Raji (cell line): ENCODE results near the gene EIF4H.

Experiments used
- POLR2A ChIP-seq: IDR thresholded peaks from 2 replicates; pipeline ENCODE4 v1.6.1; 2011; ENCODE audit warnings: low read depth, low read length, control low read depth; ENCODE audit not compliant: insufficient read depth

Gene EIF4H

DNA sequence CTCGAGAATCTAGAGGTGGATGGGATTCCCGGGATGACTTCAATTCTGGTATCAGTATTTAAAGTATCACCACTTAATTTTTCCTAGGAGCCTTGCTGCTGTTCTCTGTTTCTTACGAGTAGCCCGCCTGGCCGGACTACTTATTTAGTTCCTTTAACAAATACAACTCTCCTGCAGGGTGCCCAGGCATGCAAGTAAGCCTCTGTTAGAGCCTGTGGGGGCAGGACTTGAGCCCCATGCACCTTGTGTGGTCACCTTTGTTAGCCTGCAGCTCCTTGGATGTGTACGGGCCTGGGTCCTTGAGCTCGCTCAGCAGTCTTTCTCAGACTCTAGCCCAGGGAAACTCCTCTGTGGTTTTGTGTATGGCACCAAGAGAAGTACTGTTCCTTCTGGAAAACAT, 16.1 kb downstream of the EIF4H start:
- TF ChIP-seq POLR2A, result no peak

GRCh38 chr7:74191231-74191630, 17.1 kb downstream of the EIF4H start:
- TF ChIP-seq POLR2A, result no peak

DNA sequence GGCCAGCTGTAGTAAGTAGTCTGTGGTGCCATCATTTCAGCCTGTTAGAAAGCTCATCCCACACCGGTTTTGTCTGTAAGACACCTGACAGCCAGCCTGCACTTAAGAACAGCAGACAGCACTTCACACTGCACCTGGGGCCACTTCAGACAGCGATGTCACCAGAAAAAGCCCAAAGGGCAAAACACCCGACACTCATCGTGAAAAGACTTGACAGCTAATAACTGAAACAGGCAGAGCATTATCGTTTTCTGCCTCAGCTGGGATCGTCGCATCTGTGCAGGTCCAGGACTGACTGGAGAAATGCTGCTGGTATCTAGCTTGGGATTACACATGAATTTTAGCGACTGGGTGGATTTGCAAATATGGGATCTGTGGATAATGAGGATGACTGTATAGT, 18.9 kb downstream of the EIF4H start:
- TF ChIP-seq POLR2A, result no peak

GRCh38 chr7:74193913-74194312, 19.8 kb downstream of the EIF4H start:
- TF ChIP-seq POLR2A, result no peak

- no peak for TF ChIP-seq POLR2A
These were observed 20.5 kb downstream of the EIF4H start for GRCh38 chr7:74194686-74195085.

DNA sequence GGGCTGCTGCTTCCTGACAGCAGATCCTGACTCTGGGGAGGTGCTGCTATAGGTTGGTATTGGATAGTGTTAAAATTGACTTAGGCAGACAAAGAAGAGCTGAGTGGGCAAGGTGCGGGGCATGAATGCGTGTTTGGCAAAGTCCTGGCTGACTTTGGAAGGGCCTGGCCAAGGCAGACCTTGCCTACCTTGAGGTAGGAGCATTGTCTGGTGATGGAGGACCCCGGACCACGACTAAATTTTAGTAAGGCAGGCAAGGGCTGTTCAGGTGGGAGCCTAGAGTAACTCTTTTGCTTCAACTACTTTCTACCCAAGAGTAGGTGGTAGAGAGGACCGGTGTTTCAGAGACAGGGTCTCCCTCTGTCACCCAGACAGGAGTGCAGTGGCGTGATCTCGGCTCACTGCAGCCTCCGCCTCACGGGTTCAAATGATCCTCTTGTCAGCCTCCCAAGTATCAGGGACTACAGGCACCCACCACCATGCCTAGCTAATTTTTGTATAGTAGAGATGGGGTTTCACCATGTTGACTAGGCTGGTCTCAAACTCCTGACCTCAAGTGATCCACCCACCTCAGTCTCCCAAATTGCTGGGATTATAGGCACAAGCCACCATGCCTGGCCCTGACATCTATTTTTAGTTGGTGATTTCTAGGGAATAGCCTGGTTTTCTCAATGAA, 23.4 kb downstream of the EIF4H start:
- no peak for TF ChIP-seq POLR2A

GRCh38 chr7:74199551-74200355, 25.6 kb downstream of the EIF4H start:
- TF ChIP-seq POLR2A, result no peak

DNA sequence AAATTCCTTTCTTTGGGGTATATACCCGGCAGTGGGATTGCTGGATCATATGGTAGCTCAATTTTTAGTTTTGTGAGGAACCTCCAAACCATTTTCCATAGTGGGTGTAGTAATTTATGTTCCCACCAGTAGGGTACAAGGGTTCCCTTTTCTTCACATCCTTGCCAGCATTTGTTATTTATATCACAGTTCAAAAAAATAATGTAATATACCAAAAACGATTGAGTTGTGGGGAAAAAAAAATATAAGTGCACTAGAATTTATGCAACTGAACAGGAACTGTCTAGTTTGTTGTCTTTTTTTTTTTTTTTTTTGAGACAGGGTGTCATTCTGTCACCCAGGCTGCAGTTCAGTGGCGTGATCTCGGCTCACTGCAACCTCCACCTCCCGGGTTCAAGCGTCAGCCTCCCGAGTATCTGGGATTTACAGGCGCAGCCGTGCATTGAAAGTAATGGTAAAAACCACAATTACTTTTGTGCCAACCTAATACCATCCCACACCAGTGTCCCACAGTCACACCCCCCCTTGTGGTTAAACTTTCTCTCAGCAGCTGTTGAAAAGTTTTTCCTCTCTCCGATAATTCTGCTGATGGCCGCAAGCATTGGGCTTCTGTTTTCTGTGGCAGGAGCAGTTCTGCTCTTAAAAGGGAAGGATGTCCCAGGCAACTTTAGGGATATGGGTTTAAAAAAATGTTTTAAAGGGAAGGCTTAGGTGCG, 28.8 kb downstream of the EIF4H start:
- no peak for TF ChIP-seq POLR2A

DNA sequence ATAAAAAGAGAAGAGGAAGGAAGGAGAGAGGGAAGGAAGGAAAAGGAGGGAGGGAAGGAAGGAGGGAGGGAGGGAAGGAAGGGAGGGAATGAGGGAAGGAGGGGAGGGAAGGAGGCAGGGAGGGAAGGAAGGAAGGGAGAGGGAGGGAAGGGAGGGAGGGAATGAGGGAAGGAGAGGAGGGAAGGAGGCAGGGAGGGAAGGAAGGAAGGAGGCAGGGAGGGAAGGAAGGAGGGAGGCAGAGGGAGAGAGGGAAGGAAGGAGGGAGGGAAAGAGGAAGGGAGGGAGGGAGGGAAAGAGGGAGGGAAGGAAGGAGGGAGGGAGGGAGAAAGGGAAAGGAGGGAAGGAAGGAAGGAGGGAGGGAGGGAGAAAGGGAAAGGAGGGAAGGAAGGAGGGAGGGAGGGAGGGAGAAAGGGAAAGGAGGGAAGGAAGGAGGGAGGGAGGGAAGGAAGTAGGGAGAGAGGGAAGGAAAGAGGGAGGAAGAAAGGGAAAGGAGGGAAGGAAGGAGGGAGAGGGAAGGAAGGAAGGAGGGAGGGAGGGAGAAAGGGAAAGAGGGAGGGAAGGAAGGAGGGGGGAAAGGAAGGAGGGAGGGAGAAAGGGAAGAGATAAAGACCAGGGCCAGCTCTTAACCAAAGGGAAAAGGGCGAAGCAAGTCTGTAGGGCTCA, 29.9 kb downstream of the EIF4H start:
- TF ChIP-seq POLR2A, result no peak

- no peak for TF ChIP-seq POLR2A
These were observed 32.5 kb downstream of the EIF4H start for GRCh38 chr7:74206589-74207120.

DNA sequence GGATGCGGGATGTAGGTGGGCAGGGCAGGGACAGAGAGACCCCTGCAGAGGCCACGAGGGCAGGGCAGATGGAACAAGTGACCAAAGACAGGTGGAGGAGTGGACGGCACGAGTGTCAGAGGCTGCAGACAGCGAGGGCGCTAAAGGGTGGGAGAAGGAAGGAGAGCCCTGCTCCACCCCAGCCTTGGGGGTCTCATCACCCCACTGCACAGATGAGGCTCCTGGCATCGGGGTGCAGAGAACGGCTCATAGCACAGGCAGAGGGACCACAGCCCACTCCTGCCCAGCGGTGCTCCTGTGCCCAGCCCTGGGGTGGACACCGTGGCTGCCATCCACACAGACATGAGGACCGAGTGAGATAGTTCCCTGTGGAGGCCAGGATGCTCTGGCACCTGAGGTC, 33.4 kb downstream of the EIF4H start:
- TF ChIP-seq POLR2A, result no peak

DNA sequence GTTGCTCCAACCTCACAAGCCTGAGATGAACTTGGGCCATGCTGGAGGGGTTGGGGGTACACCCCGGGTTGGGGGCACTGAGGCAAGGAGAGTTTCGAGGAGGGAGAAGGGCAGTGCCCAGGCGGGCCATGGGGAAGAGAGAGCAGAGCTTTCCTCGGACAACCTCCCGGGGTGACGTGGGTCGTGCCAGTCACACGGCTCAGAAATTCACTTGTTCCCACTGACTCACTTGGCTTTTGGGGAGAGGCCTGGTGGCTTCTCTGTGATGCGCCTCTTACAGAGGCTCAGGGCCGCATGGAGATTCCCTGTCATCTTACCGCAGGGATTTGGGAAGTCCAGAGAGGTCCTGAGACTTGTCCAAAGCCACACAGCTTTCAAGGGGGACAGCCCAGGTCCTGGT, 38.5 kb downstream of the EIF4H start:
- TF ChIP-seq POLR2A, result no peak

- no peak for TF ChIP-seq POLR2A
These were observed 40.9 kb downstream of the EIF4H start for GRCh38 chr7:74214816-74215630.

GRCh38 chr7:74215921-74216320, 41.8 kb downstream of the EIF4H start:
- TF ChIP-seq POLR2A, result no peak
